ENCODE measurements around the gene CHMP2A.

DNA sequence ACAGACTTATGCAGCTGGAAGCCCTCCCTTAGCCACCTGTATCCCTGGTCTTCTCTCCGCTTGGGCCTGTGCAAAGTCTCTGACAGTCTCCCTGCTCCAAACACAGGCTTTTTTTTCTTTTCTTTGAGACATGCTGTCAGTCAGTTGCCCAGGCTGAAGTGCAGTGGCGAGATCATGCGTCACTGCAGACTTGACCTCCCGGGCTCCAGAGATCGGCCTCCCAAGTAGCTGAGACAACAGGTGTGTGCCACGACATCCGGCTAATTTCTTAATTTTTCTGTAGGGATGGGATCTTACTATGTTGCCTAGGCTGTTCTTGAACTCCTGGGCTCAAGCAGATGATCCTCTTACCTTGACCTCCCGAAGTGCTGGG is 16.7 kb upstream of the CHMP2A start:
- TF ChIP-seq, protein P1, sequence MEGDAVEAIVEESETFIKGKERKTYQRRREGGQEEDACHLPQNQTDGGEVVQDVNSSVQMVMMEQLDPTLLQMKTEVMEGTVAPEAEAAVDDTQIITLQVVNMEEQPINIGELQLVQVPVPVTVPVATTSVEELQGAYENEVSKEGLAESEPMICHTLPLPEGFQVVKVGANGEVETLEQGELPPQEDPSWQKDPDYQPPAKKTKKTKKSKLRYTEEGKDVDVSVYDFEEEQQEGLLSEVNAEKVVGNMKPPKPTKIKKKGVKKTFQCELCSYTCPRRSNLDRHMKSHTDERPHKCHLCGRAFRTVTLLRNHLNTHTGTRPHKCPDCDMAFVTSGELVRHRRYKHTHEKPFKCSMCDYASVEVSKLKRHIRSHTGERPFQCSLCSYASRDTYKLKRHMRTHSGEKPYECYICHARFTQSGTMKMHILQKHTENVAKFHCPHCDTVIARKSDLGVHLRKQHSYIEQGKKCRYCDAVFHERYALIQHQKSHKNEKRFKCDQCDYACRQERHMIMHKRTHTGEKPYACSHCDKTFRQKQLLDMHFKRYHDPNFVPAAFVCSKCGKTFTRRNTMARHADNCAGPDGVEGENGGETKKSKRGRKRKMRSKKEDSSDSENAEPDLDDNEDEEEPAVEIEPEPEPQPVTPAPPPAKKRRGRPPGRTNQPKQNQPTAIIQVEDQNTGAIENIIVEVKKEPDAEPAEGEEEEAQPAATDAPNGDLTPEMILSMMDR (IDR thresholded peaks at IDR 0.05) = no peak
- TF ChIP-seq POLR2A (IDR thresholded peaks at IDR 0.05) (no peak), POLR2AphosphoS5 (IDR thresholded peaks at IDR 0.05) (no peak)

All from prostate gland (tissue), 2 donors.